Brain microvascular endothelial cell (primary cell): ENCODE results near the gene OSBPL5.

Experiments
- DNase-seq: peaks from one replicate; pipeline ENCODE4 v3.0.0-alpha.2; 2020
- H3K27ac ChIP-seq: fragments of 250-450 bp; sonication (Bioruptor Pico); 2 replicates; pipeline ENCODE4 v1.5.1; 2020; ENCODE audit warnings: mild to moderate bottlenecking, moderate library complexity
- H3K27me3 ChIP-seq: fragments of 250-450 bp; sonication (Bioruptor Pico); replicated peaks from 2 replicates; pipeline ENCODE4 v1.5.1; 2020; ENCODE audit warnings: mild to moderate bottlenecking
- H3K36me3 ChIP-seq: fragments of 250-450 bp; sonication (Bioruptor Pico); replicated peaks from 2 replicates; pipeline ENCODE4 v1.5.1; 2020; ENCODE audit warnings: mild to moderate bottlenecking
- H3K4me3 ChIP-seq: 2 replicates; pipeline ENCODE4 v1.5.1; 2011; ENCODE audit warnings: low read depth, mild to moderate bottlenecking, control low read depth, low read length, moderate library complexity
- in situ Hi-C: cut with HindIII; loops from 2 replicates; pipeline ENCODE4 v1.10.0; 2017; ENCODE audit warnings: low sequenced_read_pairs, low pct_ligation_motif_present
- TF ChIP-seq, protein P1 (sequence below): IDR thresholded peaks from 2 replicates; pipeline ENCODE4 v1.5.1; 2011; ENCODE audit warnings: low read depth, mild to moderate bottlenecking, moderate library complexity, low read length, control low read depth, inconsistent platforms; ENCODE audit errors: missing control alignments

Gene OSBPL5

DNA sequence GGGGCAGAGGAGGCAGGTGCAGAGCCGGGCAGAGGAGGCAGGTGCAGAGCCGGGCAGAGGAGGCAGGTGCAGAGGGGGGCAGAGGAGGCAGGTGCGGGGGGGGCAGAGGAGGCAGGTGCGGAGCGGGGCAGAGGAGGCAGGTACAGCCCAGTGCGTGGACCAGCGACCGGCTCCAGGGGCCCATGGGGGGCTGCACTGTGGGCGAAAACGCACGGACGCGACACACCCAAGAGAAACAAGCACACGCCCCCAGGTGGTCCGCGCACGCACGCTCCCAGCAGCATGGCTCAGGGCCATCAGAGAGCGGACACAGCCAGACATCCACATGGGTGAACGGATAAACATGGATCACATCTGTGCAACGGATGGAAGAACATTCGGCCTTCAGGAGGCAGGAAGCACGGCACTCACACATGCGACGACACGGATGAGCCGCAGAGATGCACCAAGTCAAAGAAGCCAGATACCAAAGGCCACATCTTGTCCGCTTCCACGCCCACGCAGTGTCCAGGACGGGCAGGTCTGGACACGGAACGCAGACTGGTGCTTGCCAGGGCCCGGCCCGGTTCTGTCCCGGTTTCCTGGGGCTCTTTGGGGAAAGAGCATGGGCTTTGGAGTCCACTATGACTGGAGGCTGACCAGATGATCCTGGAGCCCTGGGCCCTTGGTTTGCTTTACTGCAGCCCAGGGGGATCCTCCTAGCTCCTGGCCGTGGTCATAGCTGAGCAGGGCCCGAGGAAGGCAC, 21.8 kb downstream of the OSBPL5 start:
- TF ChIP-seq, protein P1, sequence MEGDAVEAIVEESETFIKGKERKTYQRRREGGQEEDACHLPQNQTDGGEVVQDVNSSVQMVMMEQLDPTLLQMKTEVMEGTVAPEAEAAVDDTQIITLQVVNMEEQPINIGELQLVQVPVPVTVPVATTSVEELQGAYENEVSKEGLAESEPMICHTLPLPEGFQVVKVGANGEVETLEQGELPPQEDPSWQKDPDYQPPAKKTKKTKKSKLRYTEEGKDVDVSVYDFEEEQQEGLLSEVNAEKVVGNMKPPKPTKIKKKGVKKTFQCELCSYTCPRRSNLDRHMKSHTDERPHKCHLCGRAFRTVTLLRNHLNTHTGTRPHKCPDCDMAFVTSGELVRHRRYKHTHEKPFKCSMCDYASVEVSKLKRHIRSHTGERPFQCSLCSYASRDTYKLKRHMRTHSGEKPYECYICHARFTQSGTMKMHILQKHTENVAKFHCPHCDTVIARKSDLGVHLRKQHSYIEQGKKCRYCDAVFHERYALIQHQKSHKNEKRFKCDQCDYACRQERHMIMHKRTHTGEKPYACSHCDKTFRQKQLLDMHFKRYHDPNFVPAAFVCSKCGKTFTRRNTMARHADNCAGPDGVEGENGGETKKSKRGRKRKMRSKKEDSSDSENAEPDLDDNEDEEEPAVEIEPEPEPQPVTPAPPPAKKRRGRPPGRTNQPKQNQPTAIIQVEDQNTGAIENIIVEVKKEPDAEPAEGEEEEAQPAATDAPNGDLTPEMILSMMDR = no peak
- DNase-seq = no peak
- H3K4me3 ChIP-seq = no peak overlapping the region
- in situ Hi-C loops = no loop called here
- H3K36me3 ChIP-seq = peaks cover 2% of the 10 kb centered on the region
- H3K27ac ChIP-seq = no peak overlapping the region
- no peaks in the 10 kb centered on the region for H3K27me3 ChIP-seq

DNA sequence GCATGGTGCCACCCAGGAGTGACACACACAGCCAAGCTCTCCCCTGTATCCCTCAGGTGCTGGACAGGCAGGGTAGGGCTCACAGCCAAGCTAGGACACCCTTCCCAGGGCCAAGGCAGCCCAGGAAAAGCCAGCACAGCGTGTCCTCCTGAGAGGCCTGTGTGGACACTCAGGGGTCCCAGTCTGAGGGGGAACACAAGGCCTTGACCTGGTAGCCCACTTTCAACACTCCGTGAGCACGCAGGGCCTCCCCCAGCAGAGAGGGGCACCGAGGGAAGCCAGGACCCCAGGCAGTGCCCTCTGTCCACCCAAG, 24.9 kb downstream of the OSBPL5 start:
- H3K27ac ChIP-seq = no peak overlapping the region
- H3K27me3 ChIP-seq = no peaks in the 10 kb centered on the region
- no peak for DNase-seq
- TF ChIP-seq, protein P1 = no peak
- peaks cover 2% of the 10 kb centered on the region for H3K36me3 ChIP-seq
- in situ Hi-C loops = no loop called here
- no peak overlapping the region for H3K4me3 ChIP-seq

DNA sequence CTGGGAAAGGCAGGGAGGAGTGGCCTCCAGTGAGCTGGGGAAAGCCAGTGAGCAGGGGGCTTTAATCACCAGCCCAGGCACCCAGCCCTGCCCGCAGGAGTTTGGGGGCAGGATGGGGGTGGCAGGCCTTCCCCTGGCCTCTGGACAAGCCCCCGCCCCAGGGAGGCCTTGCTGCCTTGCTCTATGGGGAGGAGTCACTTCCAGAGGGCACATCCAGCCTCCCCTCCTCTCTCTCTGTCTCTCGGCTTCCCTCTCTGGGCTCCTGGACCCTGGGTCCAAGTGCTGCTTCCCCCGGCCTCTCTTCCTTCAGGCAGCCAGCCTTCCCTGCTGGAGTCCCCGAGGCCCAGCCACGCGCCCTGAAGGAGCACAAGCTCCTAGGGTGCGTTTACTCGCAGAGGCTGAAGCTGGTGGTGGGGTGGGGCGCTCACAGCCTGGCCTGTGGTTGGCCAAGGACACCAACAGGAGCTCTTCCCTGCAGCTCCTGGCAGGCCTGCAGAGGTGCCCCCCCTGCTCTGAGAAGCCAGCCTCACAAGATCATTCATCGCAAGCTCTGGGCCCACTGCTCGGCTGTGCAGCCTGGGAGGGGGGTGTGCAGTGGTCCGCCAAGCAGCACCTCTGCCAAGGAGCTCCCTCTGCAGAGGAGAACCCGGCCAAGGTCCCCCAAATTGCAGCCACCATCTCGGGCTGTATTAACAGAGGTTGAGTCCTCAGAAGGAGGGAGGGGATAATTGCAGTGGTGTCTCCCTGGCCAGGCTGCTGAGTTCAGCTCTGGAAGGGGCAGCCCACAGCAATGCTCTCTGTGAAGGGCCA, 25.4 kb downstream of the OSBPL5 start:
- TF ChIP-seq, protein P1 = no peak
- H3K4me3 ChIP-seq = no peak overlapping the region
- H3K36me3 ChIP-seq = peaks cover 2% of the 10 kb centered on the region
- DNase-seq = no peak
- H3K27me3 ChIP-seq = no peaks in the 10 kb centered on the region
- H3K27ac ChIP-seq = no peak overlapping the region
- in situ Hi-C loops = no loop called here

DNA sequence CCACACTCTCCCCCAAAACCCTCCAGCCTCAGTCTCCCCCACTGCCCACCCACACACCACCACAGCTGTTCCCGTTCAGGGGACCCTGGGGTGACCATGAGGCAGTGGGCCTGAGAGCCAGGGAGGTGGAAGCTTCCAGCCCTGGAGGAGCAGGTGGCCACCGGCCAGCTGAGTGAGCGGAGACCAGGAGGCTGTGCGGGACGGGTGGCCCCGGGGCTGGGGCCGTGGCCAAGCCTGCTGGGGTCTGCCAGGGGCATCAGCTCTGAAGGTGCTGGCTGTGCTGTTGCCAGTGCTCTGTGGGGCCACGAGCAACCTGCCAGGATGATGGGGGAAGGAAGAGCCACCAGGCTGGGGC, 26.0 kb downstream of the OSBPL5 start:
- no peak overlapping the region for H3K27ac ChIP-seq
- no peak overlapping the region for H3K4me3 ChIP-seq
- no peaks in the 10 kb centered on the region for H3K27me3 ChIP-seq
- no peak for DNase-seq
- TF ChIP-seq, protein P1 = no peak
- H3K36me3 ChIP-seq = peaks cover 2% of the 10 kb centered on the region
- in situ Hi-C loops = no loop called here

DNA sequence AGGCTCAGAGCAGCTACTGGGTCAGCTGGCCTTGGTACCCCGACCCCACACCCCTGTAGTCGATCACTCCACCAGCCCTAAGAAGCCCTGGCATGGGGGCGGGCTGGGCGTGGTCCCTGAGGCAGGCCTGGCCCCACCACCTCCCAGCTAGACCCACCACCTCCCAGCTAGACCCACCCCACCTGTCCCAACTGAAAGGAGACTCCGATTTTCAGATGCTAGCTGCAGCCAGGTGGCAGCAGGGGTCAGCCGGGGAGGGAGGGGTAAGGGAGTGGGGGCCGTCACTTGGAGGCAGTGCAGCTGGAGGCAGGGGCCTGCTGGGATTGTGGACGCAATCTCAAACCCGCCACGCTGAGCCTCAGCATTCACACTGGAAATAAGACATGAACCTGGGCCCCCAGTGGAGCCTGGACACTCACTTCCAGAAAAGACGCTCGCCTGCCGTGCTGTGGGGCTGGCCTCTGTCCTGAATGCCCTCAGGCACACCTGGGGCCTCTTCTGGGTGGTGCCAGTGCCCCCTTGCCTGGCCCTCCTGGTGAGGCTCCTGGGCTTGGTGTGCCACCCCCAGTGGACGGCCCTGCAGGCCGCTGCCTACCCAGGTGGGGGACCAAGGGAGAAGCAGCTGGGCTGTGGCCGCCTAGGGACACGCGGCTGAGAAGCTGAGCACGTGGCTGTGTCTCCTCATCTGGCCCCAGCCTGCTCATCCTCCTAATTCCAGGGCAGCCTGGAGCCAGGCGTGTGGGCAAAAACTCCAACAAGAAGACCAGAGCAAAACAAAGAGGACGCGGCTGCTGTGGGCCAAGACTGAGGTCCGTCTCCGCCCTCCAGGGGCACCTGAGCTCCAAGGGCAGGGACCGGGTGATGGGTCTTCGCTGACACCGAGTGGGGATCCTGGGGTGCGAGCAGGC, 26.7 kb downstream of the OSBPL5 start:
- in situ Hi-C loops = no loop called here
- Histone ChIP-seq H3K27me3 (no peaks in the 10 kb centered on the region), H3K36me3 (peaks cover 2% of the 10 kb centered on the region), H3K4me3 (no peak overlapping the region), H3K27ac (no peak overlapping the region)
- TF ChIP-seq, protein P1 = peak; percentile 9
- no peak for DNase-seq
